HepG2 (cell line): Measurements from ENCODE around the gene MLX.

ENCODE experiments used
- CTCF ChIP-seq: sonication (generic); formaldehyde crosslinking; IDR thresholded peaks from 2 replicates; pipeline ENCODE4 v1.5.0; 2020; ENCODE audit warnings: mild to moderate bottlenecking, missing genetic modification reagents, moderate library complexity
- DBP ChIP-seq: sonication (generic); formaldehyde crosslinking; IDR thresholded peaks from 2 replicates; pipeline ENCODE4 v1.4.0; 2020; ENCODE audit warnings: missing genetic modification reagents; ENCODE audit errors: not compliant biosample characterization
- EP300 ChIP-seq, 3 experiments: sonication (generic) in 1 of 3; formaldehyde crosslinking in 1 of 3; IDR thresholded peaks; 2 replicates each; pipeline versions ENCODE4 v1.5.1 to v1.6.1; 2011 to 2020; ENCODE audit warnings: low read depth in 2 of 3, low read length in 2 of 3, borderline replicate concordance in 1 of 3, improper control_type of control experiment in 1 of 3, mild to moderate bottlenecking in 1 of 3, missing genetic modification reagents in 1 of 3, moderate library complexity in 1 of 3
- ESRRA ChIP-seq: sonication (generic); formaldehyde crosslinking; IDR thresholded peaks from 2 replicates; pipeline ENCODE4 v1.5.1; 2020; ENCODE audit warnings: mild to moderate bottlenecking, low read depth, missing genetic modification reagents
- HOXA5 ChIP-seq: sonication (generic); formaldehyde crosslinking; IDR thresholded peaks from 2 replicates; pipeline ENCODE4 v1.4.0; 2020; ENCODE audit warnings: missing genetic modification reagents
- MTA3 ChIP-seq: sonication (generic); formaldehyde crosslinking; IDR thresholded peaks from 2 replicates; pipeline ENCODE4 v1.4.0; 2020; ENCODE audit warnings: missing genetic modification reagents
- NONO ChIP-seq, 2 experiments: fragments of 450-650 bp in 1 of 2; sonication (generic) in 1 of 2; formaldehyde crosslinking in 1 of 2; IDR thresholded peaks in 1 of 2; conservative IDR thresholded peaks in 1 of 2; 2 replicates each; pipeline versions ENCODE4 v1.6.1 to v1.8.0; 2017 to 2022; ENCODE audit warnings: mild to moderate bottlenecking in 1 of 2, missing genetic modification reagents in 1 of 2, moderate library complexity in 1 of 2
- PHF8 ChIP-seq: sonication (generic); formaldehyde crosslinking; IDR thresholded peaks from 2 replicates; pipeline ENCODE4 v1.5.0; 2020; ENCODE audit warnings: missing genetic modification reagents
- PITX1 ChIP-seq: sonication (generic); formaldehyde crosslinking; IDR thresholded peaks from 2 replicates; pipeline ENCODE4 v1.5.1; 2020; ENCODE audit warnings: mild to moderate bottlenecking, missing genetic modification reagents
- POLR2AphosphoS5 ChIP-seq: IDR thresholded peaks from 2 replicates; pipeline ENCODE4 v1.6.1; 2012; ENCODE audit warnings: low read depth, low read length
- RAD51 ChIP-seq: fragments of 450-650 bp; IDR thresholded peaks from 2 replicates; pipeline ENCODE4 v1.6.1; 2016; ENCODE audit warnings: borderline replicate concordance
- SETDB1 ChIP-seq: sonication (generic); formaldehyde crosslinking; IDR thresholded peaks from 2 replicates; pipeline ENCODE4 v1.5.1; 2020; ENCODE audit warnings: missing genetic modification reagents, mild to moderate bottlenecking, borderline replicate concordance
- SMC3 ChIP-seq: IDR thresholded peaks from 2 replicates; pipeline ENCODE4 v1.6.1; 2011; ENCODE audit warnings: low read length, improper control_type of control experiment
- TOE1 ChIP-seq: sonication (generic); formaldehyde crosslinking; IDR thresholded peaks from 2 replicates; pipeline ENCODE4 v1.4.0; 2020; ENCODE audit warnings: mild to moderate bottlenecking, missing genetic modification reagents

GRCh38 chr17:42573095-42573494 lies 6.2 kb downstream of the MLX start:
- TF ChIP-seq RAD51 (no peak), POLR2AphosphoS5 (no peak), ESRRA (CRISPR knock-in tag) (no peak), PITX1 (no peak), TOE1 (CRISPR knock-in tag) (no peak), EP300 (IDR thresholded peaks at IDR 0.05; ENCODE audit: low read depth in 2 of 2, low read length in 2 of 2) (no peak), EP300 (CRISPR knock-in tag; IDR thresholded peaks at IDR 0.05; ENCODE audit: borderline replicate concordance) (no peak), CTCF (CRISPR knock-in tag) (no peak), MTA3 (CRISPR knock-in tag) (no peak), PHF8 (CRISPR knock-in tag) (no peak), DBP (no peak), SMC3 (no peak), NONO (IDR thresholded peaks at IDR 0.05) (no peak), NONO (CRISPR knock-in tag; conservative IDR thresholded peaks at IDR 0.05) (no peak), SETDB1 (CRISPR knock-in tag) (no peak), HOXA5 (no peak)
